Purkinje cell (primary cell): ENCODE measurements around the gene UBP1. TPM values are rescaled to one million over a fixed set of nuclear protein-coding genes. Genes with fewer than 3 reads are reported as not detected.

Source experiments
- polyA plus RNA-seq: library from polyadenylated mRNA; unstranded; fragments of >200 nt; fragmentation: Nextera tagmentation; gene quantifications from 2 replicates; pipeline ENCODE4 v1.2.1, GENCODE V29; 2014

The UBP1 gene
- polyA plus RNA-seq, result 15.9 and 24.0 TPM in 2 replicates

GRCh38 chr3:33440328-33441224 lies at the start of gene UBP1:
UBP1 (minus strand) TSS chr3:33440405; CDS start chr3:33439848, 557 bp downstream.

Other genes starting within 250 kb of the UBP1 start
- 0.62 and 0.97 TPM in 2 replicates for gene SUSD5, start 221.6 kb downstream of the UBP1 start, polyA plus RNA-seq
- 32.7 and 35.8 TPM in 2 replicates for gene FBXL2, start 163.0 kb downstream of the UBP1 start, polyA plus RNA-seq